T follicular helper cell (primary cell): ENCODE results near the gene VPS8.

ENCODE experiments used
- DNase-seq: peaks from one replicate; pipeline ENCODE4 v3.0.0-alpha.2; 2020; ENCODE audit warnings: low read depth

Gene VPS8

DNA sequence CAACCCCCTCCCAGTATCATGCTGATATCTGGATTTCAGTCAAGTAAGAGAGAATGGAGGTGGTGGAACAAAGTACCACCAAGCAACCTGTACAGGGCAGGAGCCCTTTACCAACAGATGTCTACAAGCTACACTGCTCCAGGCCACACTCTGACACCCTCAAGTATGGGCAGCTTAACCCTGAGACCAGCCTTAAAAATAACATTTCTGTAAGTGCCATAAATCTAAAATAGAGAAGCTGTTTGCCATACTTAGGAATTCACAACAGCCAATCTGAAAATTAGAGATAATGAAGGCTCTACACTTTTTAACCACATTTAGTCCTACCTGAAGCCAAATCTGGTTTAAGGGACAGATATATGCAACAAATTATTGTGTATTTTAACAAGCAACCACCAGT, 281.1 kb downstream of the VPS8 start:
- DNase-seq, result no peak

DNA sequence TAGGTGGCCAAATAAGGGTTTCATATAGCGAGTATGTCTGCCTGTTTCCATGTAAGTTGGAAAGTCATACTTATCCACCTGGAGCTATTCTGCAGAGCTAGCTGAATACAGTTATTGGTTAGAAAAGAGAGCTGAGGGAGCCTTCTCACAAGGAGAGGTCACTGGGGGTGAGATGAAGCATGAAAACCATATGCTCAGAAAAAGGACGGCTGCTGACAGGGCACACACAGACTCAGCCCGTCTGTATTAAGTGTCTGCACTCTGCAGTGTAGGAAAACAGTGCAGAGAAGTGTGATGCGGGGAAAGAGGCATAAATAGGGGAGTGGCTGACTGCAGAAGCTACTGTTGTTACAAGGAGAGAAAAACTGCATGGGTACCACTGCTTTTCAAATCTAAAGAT, 282.7 kb downstream of the VPS8 start:
- DNase-seq, result no peak
